GM12878 (cell line): ENCODE measurements around the gene NCAPD2. TPM values are rescaled to one million over a fixed set of nuclear protein-coding genes. Genes with fewer than 3 reads are reported as not detected.

Experiments
- ATAC-seq: fragments of 200-7000 bp; cut with Tn5 transposase; 3 replicates; pipeline ENCODE4 v1.9.1; 2020; ENCODE audit warnings: mild to moderate bottlenecking, moderate library complexity
- BruUV-seq: library from RNA; stranded (reverse); fragments of 400-500 nt; replicated peaks from 2 replicates; lab custom pipeline; 2021; lab: Mats Ljungman, UMichigan
- CTCF ChIA-PET: fragments of 300-600 bp; sonication (Branson Sonifier 250); formaldehyde crosslinking; extraction: SDS; loops from one replicate; lab custom pipeline; 2021; ENCODE audit warnings: inconsistent platforms; lab: Yijun Ruan, JAX
- POLR2A ChIA-PET: fragments of 350-600 bp; formaldehyde crosslinking; extraction: SDS; loops from one replicate; lab custom pipeline; 2021; ENCODE audit warnings: inconsistent platforms; lab: Charles Lee
- RAD21 ChIA-PET: fragments of 300-600 bp; sonication (Branson Sonifier 250); formaldehyde crosslinking; loops from one replicate; lab custom pipeline; 2023; ENCODE audit warnings: antibody characterized with exemption; ENCODE audit not compliant: unreplicated experiment; lab: Charles Lee
- SMC1A ChIA-PET: fragments of 300-600 bp; sonication (Branson Sonifier 250); formaldehyde crosslinking; loops from one replicate; lab custom pipeline; 2023; ENCODE audit not compliant: unreplicated experiment, uncharacterized antibody; lab: Charles Lee
- DNase-seq: peaks from one replicate; pipeline ENCODE4 v3.0.0-alpha.2; 2011; ENCODE audit warnings: low read depth, low spot score
- FAIRE-seq: peaks from 3 replicates; lab custom pipeline; 2011; peaks lifted over from hg19 to GRCh38; lab: Jason Lieb, UNC
- H2AFZ ChIP-seq: 2 replicates; pipeline ENCODE4 v1.6.0; 2011; ENCODE audit warnings: low read depth, low read length, control low read depth; ENCODE audit not compliant: control insufficient read depth
- H3K27ac ChIP-seq: 2 replicates; pipeline ENCODE4 v1.5.1; 2011; ENCODE audit warnings: control low read depth; ENCODE audit not compliant: control insufficient read depth, insufficient read depth
- H3K27me3 ChIP-seq, 2 experiments: replicated peaks in 1 of 2; 2 replicates each; pipeline versions ENCODE4 v1.6.0 to v1.6.1; 2011; ENCODE audit warnings: low read length in 1 of 2; ENCODE audit not compliant: control insufficient read depth in 2 of 2, insufficient read depth in 2 of 2
- H3K36me3 ChIP-seq, 2 experiments: 2 replicates each; pipeline ENCODE4 v1.5.1; 2011; ENCODE audit warnings: low read length in 1 of 2; ENCODE audit not compliant: control insufficient read depth in 2 of 2, insufficient read depth in 2 of 2
- H3K4me1 ChIP-seq: 2 replicates; pipeline ENCODE4 v1.6.1; 2011; ENCODE audit warnings: mild to moderate bottlenecking, low read length, moderate library complexity, mixed read lengths; ENCODE audit not compliant: control insufficient read depth, insufficient read depth
- H3K4me2 ChIP-seq: 2 replicates; pipeline ENCODE4 v1.6.0; 2011; ENCODE audit warnings: control low read depth; ENCODE audit not compliant: control insufficient read depth, insufficient read depth
- H3K4me3 ChIP-seq: fragments of 200-600 bp; sonication (generic); 2 replicates; pipeline ENCODE4 v1.5.1; 2016
- H3K79me2 ChIP-seq: 2 replicates; pipeline ENCODE4 v1.6.0; 2011; ENCODE audit warnings: low read length; ENCODE audit not compliant: control insufficient read depth, insufficient read depth
- H3K9ac ChIP-seq: 2 replicates; pipeline ENCODE4 v1.8.0; 2011; ENCODE audit warnings: low read length, control low read depth, mixed read lengths; ENCODE audit not compliant: control insufficient read depth, insufficient read depth
- H3K9me3 ChIP-seq: replicated peaks from 3 replicates; pipeline ENCODE4 v1.5.1; 2011; ENCODE audit warnings: mild to moderate bottlenecking, low read length; ENCODE audit not compliant: control insufficient read depth, insufficient read depth
- H4K20me1 ChIP-seq: 2 replicates; pipeline ENCODE4 v1.6.0; 2011; ENCODE audit not compliant: control insufficient read depth, insufficient read depth
- CREB1 ChIP-seq: IDR thresholded peaks from 2 replicates; pipeline ENCODE4 v1.6.1; 2012; ENCODE audit warnings: low read depth, mild to moderate bottlenecking, inconsistent platforms
- EZH2 ChIP-seq: IDR thresholded peaks from 2 replicates; pipeline ENCODE4 v1.6.1; 2012; ENCODE audit warnings: low read depth, mild to moderate bottlenecking, control low read depth, inconsistent platforms, low read length, borderline replicate concordance; ENCODE audit not compliant: control insufficient read depth
- IKZF1 ChIP-seq: fragments of 450-650 bp; conservative IDR thresholded peaks from 2 replicates; pipeline ENCODE4 v1.6.1; 2017; ENCODE audit warnings: antibody characterized with exemption, mild to moderate bottlenecking
- MYB ChIP-seq: fragments of 150-350 bp; IDR thresholded peaks from 2 replicates; pipeline ENCODE4 v1.6.1; 2014; ENCODE audit warnings: mild to moderate bottlenecking, low read depth, low read length, borderline replicate concordance
- SREBF1 ChIP-seq: IDR thresholded peaks from 2 replicates; pipeline ENCODE4 v1.6.1; 2012; ENCODE audit warnings: mild to moderate bottlenecking, low read length
- STAT3 ChIP-seq: IDR thresholded peaks from 2 replicates; pipeline ENCODE4 v1.6.1; 2011; ENCODE audit warnings: low read depth, low read length, improper control_type of control experiment
- SUPT20H ChIP-seq: IDR thresholded peaks from 2 replicates; pipeline ENCODE4 v1.6.1; 2011; ENCODE audit warnings: low read depth, mild to moderate bottlenecking, low read length, moderate library complexity, borderline replicate concordance; ENCODE audit not compliant: control insufficient read depth
- TAF1 ChIP-seq: IDR thresholded peaks from 2 replicates; pipeline ENCODE4 v1.6.1; 2011; ENCODE audit warnings: mild to moderate bottlenecking, low read depth, low read length, borderline replicate concordance
- WGBS: methylation state at CpG from one replicate; pipeline ENCODE4 v1.1.6; 2016; ENCODE audit warnings: low lambda C conversion rate; ENCODE audit not compliant: insufficient replicate concordance, insufficient coverage; ENCODE audit errors: missing lambda C conversion rate; 5-methylcytosine and 5-hydroxymethylcytosine counted together
- in situ Hi-C: fragments of 300-500 bp; cut with MboI; formaldehyde crosslinking; loops from 9 replicates; pipeline ENCODE4 v1.14.3; 2018; ENCODE audit warnings: mixed read lengths
- intact Hi-C: fragments of 100-400 bp; cut with micrococcal nuclease; formaldehyde crosslinking; loops from one replicate; pipeline ENCODE4 v1.14.2; 2022; ENCODE audit not compliant: unreplicated experiment
- polyA plus RNA-seq, 11 experiments: library from polyadenylated mRNA; depleted of rRNA in 4 of 11; unstranded in 6 of 11; stranded (reverse) in 5 of 11; fragments of >200 nt; fragmentation: Nextera tagmentation in 4 of 11; fragmentation: Illumina TruSeq in 1 of 11; extraction: Ambion mirVana in 4 of 11; extraction: Trizol in 1 of 11; gene quantifications; 1 replicate in 1 of 11; 2 replicates in 10 of 11; pipeline versions ENCODE4 v1.2.1 to v1.2.3, GENCODE V29; 2011 to 2016; ENCODE audit warnings: inconsistent platforms in 2 of 11, missing spikeins in 2 of 11, low read depth in 1 of 11
- total RNA-seq, 4 experiments: library from RNA; depleted of rRNA in 3 of 4; stranded (reverse); fragments of >200 nt in 3 of 4; fragmentation: Illumina TruSeq in 1 of 4; extraction: Trizol in 1 of 4; gene quantifications; 2 replicates each; pipeline versions ENCODE4 v1.2.1 to v1.2.3, GENCODE V29; 2013 to 2021
- TF ChIP-seq, protein P1 (sequence below): IDR thresholded peaks from 2 replicates; pipeline ENCODE4 v1.6.1; 2012; ENCODE audit warnings: low read length, inconsistent platforms
- TF ChIP-seq, protein P2 (sequence below): fragments of 450-650 bp; conservative IDR thresholded peaks from 2 replicates; pipeline ENCODE4 v1.6.1; 2017; ENCODE audit warnings: mild to moderate bottlenecking, moderate library complexity
- TF ChIP-seq, protein P3 (sequence below): fragments of 450-650 bp; IDR thresholded peaks from 2 replicates; pipeline ENCODE4 v1.6.1; 2017; ENCODE audit warnings: mild to moderate bottlenecking, moderate library complexity

Gene NCAPD2
- total and polyA plus RNA-seq, 10 of the 15 experiments (the other 5 are each of a cell fraction or from before 2014, with no cell fraction given) = 24.2 to 160 (median 110) TPM

DNA sequence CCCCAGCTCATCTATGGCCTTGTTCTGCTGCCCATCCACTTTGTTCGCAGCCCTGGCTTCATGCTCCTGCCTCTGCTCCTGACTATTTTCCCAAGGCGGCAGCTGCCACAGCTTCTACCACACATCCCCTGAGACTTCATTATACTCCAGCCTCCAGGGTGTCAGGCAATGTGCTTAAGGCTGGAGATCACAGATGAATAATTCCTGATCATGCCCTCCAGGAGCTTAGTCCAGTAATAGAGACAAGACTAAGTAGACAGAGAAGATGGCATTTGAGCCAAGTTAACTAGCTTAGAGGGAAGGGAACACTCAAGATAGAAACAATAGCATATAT, 34.9 kb upstream of the NCAPD2 start:
- no peak for FAIRE-seq
- DNase-seq = no peak
- no peaks in the 10 kb centered on the region for H3K9me3 ChIP-seq
- ChIA-PET CTCF (interaction anchor here (1.0 to 7.3 kb wide), 4 partner anchors 9 to 34 kb away, joined by 3 to 147 read pairs (median 29); partner anchors contain the start of gene CD27), RAD21 (interaction anchor here (1.0 to 8.8 kb wide), 3 partner anchors 13 to 80 kb away, joined by 3 to 319 read pairs (median 126); partner anchors contain the start of genes CD27 and TAPBPL), POLR2A (interaction anchor here (0.5 to 10.3 kb wide), 4 partner anchors 11 to 31 kb away, joined by 5 to 384 read pairs (median 18); partner anchors contain the start of genes CD27, TAPBPL and VAMP1), SMC1A (interaction anchor here (5.9 to 8.7 kb wide), 4 partner anchors 8 to 33 kb away, joined by 59 to 169 read pairs (median 129); partner anchors contain the start of genes CD27 and TAPBPL)
- H3K4me3 ChIP-seq = no peak overlapping the region
- H2AFZ ChIP-seq = no peak overlapping the region
- no peaks in the 10 kb centered on the region for H3K27me3 ChIP-seq
- WGBS = 97% methylated on average over 2 of the region's 2 CpGs
- no peak overlapping the region for H3K27ac ChIP-seq
- intact Hi-C loops = no loop called here
- peaks cover 40% of the 10 kb centered on the region for H3K4me1 ChIP-seq
- H3K4me2 ChIP-seq = no peak overlapping the region
- TF ChIP-seq SREBF1 (no peak), EZH2 (no peak), TAF1 (no peak), STAT3 (no peak), SUPT20H (no peak), IKZF1 (no peak), CREB1 (no peak), MYB (no peak)
- TF ChIP-seq, protein P1, sequence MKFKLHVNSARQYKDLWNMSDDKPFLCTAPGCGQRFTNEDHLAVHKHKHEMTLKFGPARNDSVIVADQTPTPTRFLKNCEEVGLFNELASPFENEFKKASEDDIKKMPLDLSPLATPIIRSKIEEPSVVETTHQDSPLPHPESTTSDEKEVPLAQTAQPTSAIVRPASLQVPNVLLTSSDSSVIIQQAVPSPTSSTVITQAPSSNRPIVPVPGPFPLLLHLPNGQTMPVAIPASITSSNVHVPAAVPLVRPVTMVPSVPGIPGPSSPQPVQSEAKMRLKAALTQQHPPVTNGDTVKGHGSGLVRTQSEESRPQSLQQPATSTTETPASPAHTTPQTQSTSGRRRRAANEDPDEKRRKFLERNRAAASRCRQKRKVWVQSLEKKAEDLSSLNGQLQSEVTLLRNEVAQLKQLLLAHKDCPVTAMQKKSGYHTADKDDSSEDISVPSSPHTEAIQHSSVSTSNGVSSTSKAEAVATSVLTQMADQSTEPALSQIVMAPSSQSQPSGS = no peak
- TF ChIP-seq, protein P2, sequence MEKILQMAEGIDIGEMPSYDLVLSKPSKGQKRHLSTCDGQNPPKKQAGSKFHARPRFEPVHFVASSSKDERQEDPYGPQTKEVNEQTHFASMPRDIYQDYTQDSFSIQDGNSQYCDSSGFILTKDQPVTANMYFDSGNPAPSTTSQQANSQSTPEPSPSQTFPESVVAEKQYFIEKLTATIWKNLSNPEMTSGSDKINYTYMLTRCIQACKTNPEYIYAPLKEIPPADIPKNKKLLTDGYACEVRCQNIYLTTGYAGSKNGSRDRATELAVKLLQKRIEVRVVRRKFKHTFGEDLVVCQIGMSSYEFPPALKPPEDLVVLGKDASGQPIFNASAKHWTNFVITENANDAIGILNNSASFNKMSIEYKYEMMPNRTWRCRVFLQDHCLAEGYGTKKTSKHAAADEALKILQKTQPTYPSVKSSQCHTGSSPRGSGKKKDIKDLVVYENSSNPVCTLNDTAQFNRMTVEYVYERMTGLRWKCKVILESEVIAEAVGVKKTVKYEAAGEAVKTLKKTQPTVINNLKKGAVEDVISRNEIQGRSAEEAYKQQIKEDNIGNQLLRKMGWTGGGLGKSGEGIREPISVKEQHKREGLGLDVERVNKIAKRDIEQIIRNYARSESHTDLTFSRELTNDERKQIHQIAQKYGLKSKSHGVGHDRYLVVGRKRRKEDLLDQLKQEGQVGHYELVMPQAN = no peak
- TF ChIP-seq, protein P3, sequence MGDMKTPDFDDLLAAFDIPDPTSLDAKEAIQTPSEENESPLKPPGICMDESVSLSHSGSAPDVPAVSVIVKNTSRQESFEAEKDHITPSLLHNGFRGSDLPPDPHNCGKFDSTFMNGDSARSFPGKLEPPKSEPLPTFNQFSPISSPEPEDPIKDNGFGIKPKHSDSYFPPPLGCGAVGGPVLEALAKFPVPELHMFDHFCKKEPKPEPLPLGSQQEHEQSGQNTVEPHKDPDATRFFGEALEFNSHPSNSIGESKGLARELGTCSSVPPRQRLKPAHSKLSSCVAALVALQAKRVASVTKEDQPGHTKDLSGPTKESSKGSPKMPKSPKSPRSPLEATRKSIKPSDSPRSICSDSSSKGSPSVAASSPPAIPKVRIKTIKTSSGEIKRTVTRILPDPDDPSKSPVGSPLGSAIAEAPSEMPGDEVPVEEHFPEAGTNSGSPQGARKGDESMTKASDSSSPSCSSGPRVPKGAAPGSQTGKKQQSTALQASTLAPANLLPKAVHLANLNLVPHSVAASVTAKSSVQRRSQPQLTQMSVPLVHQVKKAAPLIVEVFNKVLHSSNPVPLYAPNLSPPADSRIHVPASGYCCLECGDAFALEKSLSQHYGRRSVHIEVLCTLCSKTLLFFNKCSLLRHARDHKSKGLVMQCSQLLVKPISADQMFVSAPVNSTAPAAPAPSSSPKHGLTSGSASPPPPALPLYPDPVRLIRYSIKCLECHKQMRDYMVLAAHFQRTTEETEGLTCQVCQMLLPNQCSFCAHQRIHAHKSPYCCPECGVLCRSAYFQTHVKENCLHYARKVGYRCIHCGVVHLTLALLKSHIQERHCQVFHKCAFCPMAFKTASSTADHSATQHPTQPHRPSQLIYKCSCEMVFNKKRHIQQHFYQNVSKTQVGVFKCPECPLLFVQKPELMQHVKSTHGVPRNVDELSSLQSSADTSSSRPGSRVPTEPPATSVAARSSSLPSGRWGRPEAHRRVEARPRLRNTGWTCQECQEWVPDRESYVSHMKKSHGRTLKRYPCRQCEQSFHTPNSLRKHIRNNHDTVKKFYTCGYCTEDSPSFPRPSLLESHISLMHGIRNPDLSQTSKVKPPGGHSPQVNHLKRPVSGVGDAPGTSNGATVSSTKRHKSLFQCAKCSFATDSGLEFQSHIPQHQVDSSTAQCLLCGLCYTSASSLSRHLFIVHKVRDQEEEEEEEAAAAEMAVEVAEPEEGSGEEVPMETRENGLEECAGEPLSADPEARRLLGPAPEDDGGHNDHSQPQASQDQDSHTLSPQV = no peak
- no peak overlapping the region for H3K9ac ChIP-seq
- H4K20me1 ChIP-seq = no peaks in the 10 kb centered on the region
- BruUV-seq = no TSS peak
- H3K79me2 ChIP-seq = peaks cover 50% of the 10 kb centered on the region
- in situ Hi-C loops = no loop called here
- H3K36me3 ChIP-seq = peaks cover 25 to 36% of the 10 kb centered on the region in 2 experiments
- no peak for ATAC-seq
